A673 (cell line): Measurements from ENCODE around the gene SYS1. TPM values are rescaled to one million over a fixed set of nuclear protein-coding genes. Genes with fewer than 3 reads are reported as not detected.

Experiments used
- BruUV-seq: library from RNA; stranded (reverse); fragments of 400-500 nt; replicated peaks from 2 replicates; lab custom pipeline; 2021; lab: Mats Ljungman, UMichigan
- CTCF ChIA-PET: fragments of 300-600 bp; sonication (Branson Sonifier 250); formaldehyde crosslinking; loops from one replicate; lab custom pipeline; 2022; ENCODE audit warnings: antibody characterized with exemption; lab: Charles Lee
- POLR2A ChIA-PET: fragments of 300-600 bp; sonication (Branson Sonifier 250); formaldehyde crosslinking; loops from one replicate; lab custom pipeline; 2022; ENCODE audit warnings: antibody characterized with exemption; ENCODE audit not compliant: low non-redundant PET; lab: Charles Lee
- DNase-seq: peaks from one replicate; pipeline ENCODE4 v3.0.0-alpha.2; 2015; ENCODE audit warnings: low spot score
- H3K27ac ChIP-seq: fragments of 200-600 bp; sonication (generic); 2 replicates; pipeline ENCODE4 v1.5.1; 2016; ENCODE audit warnings: mixed run types, low read depth, mild to moderate bottlenecking, mixed read lengths, antibody characterized with exemption, low read length; ENCODE audit not compliant: poor library complexity, severe bottlenecking
- H3K27me3 ChIP-seq: fragments of 200-600 bp; sonication (generic); replicated peaks from 2 replicates; pipeline ENCODE4 v1.6.1; 2017; ENCODE audit warnings: mixed run types, low read depth, mild to moderate bottlenecking, mixed read lengths, antibody characterized with exemption, low read length; ENCODE audit not compliant: insufficient read depth, poor library complexity
- H3K36me3 ChIP-seq: fragments of 200-600 bp; sonication (generic); 2 replicates; pipeline ENCODE4 v1.6.1; 2016; ENCODE audit warnings: mixed run types, mild to moderate bottlenecking, mixed read lengths, antibody characterized with exemption, low read length; ENCODE audit not compliant: insufficient read depth, poor library complexity, severe bottlenecking
- H3K4me1 ChIP-seq: fragments of 200-600 bp; sonication (generic); 2 replicates; pipeline ENCODE4 v1.6.1; 2017; ENCODE audit warnings: mixed run types, mild to moderate bottlenecking, mixed read lengths, antibody characterized with exemption, low read length; ENCODE audit not compliant: insufficient read depth, poor library complexity, severe bottlenecking
- H3K4me3 ChIP-seq: fragments of 200-600 bp; sonication (generic); 2 replicates; pipeline ENCODE4 v1.5.1; 2016; ENCODE audit warnings: low read depth, mixed run types, mild to moderate bottlenecking, mixed read lengths, low read length; ENCODE audit not compliant: poor library complexity, severe bottlenecking
- H3K9me3 ChIP-seq: fragments of 200-600 bp; sonication (generic); 2 replicates; pipeline ENCODE4 v1.6.1; 2016; ENCODE audit warnings: mixed run types, low read depth, mild to moderate bottlenecking, mixed read lengths, antibody characterized with exemption, low read length; ENCODE audit not compliant: poor library complexity, severe bottlenecking
- EZH2 ChIP-seq: fragments of 200-600 bp; sonication (generic); IDR thresholded peaks from 2 replicates; pipeline ENCODE4 v1.6.1; 2017; ENCODE audit warnings: borderline replicate concordance, low read depth, mild to moderate bottlenecking, mixed read lengths, antibody characterized with exemption, low read length; ENCODE audit not compliant: poor library complexity, severe bottlenecking
- intact Hi-C: fragments of 100-400 bp; cut with micrococcal nuclease; formaldehyde crosslinking; loops from one replicate; pipeline ENCODE4 v1.10.0; 2022; ENCODE audit not compliant: unreplicated experiment
- total RNA-seq: library from RNA; stranded (reverse); gene quantifications from 2 replicates; pipeline ENCODE4 v1.2.3, GENCODE V29; 2021
- TF ChIP-seq, protein P1 (sequence below): fragments of 300-800, 200-600 bp; sonication (generic); conservative IDR thresholded peaks from 2 replicates; pipeline ENCODE4 v1.5.1; 2017; ENCODE audit warnings: low read depth, mild to moderate bottlenecking, antibody characterized with exemption, low read length, moderate library complexity, mixed read lengths

Gene SYS1
- total RNA-seq, 1 experiment from 2014 or later, result 22.8 TPM

DNA sequence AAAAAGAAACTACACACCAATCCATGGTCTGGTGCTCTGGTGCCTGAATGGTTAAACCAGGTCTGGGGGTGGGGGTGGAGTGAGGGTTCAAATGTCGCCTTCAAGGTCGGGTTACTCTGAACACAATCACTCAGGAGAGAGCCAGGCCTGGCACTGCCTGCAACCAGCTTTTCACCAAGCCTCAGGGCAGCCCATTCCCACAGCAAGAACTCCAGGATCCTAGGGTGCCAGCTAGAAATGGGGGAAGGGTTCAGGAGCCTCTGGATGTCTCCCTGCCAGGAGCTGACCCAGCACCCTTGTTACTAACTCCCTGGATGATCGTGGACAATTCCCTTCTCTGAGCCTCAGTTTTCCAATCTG lies 21.4 kb upstream of the SYS1 start:
- no peak for DNase-seq
- H3K36me3 ChIP-seq, result peaks cover 4% of the 10 kb centered on the region
- H3K27me3 ChIP-seq, result no peaks in the 10 kb centered on the region
- H3K4me3 ChIP-seq, result no peak overlapping the region
- intact Hi-C loops, result no loop called here
- BruUV-seq, result no TSS peak
- H3K4me1 ChIP-seq, result peaks cover 32% of the 10 kb centered on the region
- POLR2A ChIA-PET, result no interaction called here
- TF ChIP-seq, protein P1, sequence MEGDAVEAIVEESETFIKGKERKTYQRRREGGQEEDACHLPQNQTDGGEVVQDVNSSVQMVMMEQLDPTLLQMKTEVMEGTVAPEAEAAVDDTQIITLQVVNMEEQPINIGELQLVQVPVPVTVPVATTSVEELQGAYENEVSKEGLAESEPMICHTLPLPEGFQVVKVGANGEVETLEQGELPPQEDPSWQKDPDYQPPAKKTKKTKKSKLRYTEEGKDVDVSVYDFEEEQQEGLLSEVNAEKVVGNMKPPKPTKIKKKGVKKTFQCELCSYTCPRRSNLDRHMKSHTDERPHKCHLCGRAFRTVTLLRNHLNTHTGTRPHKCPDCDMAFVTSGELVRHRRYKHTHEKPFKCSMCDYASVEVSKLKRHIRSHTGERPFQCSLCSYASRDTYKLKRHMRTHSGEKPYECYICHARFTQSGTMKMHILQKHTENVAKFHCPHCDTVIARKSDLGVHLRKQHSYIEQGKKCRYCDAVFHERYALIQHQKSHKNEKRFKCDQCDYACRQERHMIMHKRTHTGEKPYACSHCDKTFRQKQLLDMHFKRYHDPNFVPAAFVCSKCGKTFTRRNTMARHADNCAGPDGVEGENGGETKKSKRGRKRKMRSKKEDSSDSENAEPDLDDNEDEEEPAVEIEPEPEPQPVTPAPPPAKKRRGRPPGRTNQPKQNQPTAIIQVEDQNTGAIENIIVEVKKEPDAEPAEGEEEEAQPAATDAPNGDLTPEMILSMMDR, result no peak
- no peak for TF ChIP-seq EZH2
- H3K27ac ChIP-seq, result no peak overlapping the region
- CTCF ChIA-PET, result no interaction called here
- H3K9me3 ChIP-seq, result no peaks in the 10 kb centered on the region

DNA sequence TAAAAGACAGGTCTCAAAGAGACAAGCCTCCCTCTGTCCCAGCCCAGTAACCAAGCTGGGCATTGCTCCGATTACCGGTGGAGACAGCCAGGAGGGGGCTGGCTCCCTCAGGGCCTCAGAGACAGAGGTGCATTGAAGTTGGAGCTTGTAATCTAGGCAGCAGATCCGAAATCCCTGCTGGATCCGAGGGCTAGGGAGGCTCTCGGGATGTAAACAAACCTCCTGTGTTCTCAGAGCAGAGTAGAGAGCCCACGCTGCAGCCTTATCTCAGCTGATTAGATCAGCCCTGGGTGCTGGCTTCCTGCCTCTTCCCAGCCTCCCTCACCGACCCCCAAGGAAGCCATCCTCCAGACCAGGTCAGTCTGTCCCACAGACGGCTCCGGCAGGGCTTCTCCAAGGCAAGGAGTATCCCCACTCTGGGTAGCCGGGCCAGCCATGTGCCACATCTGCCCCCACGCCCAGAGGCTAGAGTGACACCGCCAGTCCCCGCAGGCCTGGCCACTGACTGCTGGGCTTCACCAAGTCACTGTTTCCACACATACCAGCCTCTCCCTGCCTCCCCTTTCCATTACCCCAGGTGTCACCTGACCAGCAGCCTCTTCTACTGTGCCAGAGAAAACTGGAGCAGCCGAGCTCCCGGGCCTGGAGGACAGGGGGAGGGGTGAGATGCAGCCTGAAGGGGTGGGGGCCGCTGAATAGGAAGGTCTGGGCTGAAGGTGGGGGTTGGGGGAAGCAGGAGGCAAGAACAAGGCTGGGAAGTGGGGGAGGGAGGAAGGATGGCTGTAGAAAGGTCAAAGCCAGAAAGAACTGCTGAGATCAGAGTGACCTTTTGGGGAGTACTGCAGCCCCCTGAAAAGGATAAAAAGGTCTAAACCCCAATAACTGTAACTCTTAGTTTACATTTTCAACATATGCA lies 20.8 kb upstream of the SYS1 start:
- no peak for DNase-seq
- H3K27ac ChIP-seq, result no peak overlapping the region
- peaks cover 4% of the 10 kb centered on the region for H3K36me3 ChIP-seq
- CTCF ChIA-PET, result no interaction called here
- intact Hi-C loops, result no loop called here
- peaks cover 35% of the 10 kb centered on the region for H3K4me1 ChIP-seq
- no peak overlapping the region for H3K4me3 ChIP-seq
- no TSS peak for BruUV-seq
- TF ChIP-seq, protein P1, result no peak
- TF ChIP-seq EZH2, result no peak
- no peaks in the 10 kb centered on the region for H3K27me3 ChIP-seq
- no peaks in the 10 kb centered on the region for H3K9me3 ChIP-seq
- POLR2A ChIA-PET, result no interaction called here

DNA sequence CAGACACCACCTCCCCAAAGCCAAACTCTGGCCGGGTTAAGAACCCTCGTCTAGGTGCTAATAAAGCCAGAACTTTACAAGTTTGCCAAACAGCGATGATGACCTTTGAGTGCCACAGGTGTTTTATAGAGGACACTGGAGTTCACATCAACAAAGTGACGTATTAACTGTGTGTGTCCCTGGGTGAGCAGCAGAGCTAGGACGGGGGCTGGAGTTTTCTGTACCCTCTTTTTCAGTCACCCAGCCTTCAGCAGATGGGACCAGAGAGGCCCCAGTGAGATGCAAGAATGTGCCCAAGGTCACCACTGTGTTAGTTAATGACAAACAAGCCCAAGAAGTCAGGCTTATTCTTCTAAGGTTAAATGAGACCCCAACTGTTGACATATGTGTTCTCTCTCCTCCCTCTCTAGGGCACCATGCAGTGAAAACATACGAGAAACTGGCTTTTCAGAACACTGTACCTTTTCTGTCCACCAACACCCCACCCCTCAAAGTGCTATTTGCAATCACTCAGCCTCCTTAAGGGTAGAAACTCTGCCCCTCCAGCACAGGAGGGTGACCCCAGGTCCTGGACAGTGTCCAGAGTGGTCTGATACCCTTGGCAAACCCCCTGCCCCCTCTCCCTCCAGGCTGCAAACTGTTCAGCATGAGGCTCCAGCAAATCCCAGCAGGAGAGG lies 20.0 kb upstream of the SYS1 start:
- ChIA-PET CTCF (no interaction called here), POLR2A (no interaction called here)
- DNase-seq, result no peak
- Histone ChIP-seq H3K4me1 (peaks cover 39% of the 10 kb centered on the region), H3K36me3 (peaks cover 4% of the 10 kb centered on the region), H3K9me3 (no peaks in the 10 kb centered on the region), H3K27me3 (no peaks in the 10 kb centered on the region), H3K27ac (no peak overlapping the region), H3K4me3 (no peak overlapping the region)
- TF ChIP-seq, protein P1, result no peak
- no peak for TF ChIP-seq EZH2
- no TSS peak for BruUV-seq
- intact Hi-C loops, result no loop called here
